Measurements from ENCODE around the gene LRIT1.

- TF ChIP-seq CTCF (IDR thresholded peaks at IDR 0.05; ENCODE audit: extremely low read depth in 1 of 2, insufficient read depth in 1 of 2, low read depth in 1 of 2, low read length in 2 of 2): no peak
- TF ChIP-seq EZH2 (IDR thresholded peaks at IDR 0.05; ENCODE audit: borderline replicate concordance, low read depth, low read length, severe bottlenecking): no peak
- TF ChIP-seq POLR2AphosphoS5 (IDR thresholded peaks at IDR 0.05; ENCODE audit: insufficient read depth, low read depth, low read length): no peak
- no peak for TF ChIP-seq FOS (IDR thresholded peaks at IDR 0.05; ENCODE audit: borderline replicate concordance, insufficient read depth, low read length)
These were observed 27.8 kb upstream of the LRIT1 start for GRCh38 chr10:84269162-84269561.
